WI38 (cell line): ENCODE data around the gene BRSK2.
"Not testable (repeated sequence)": the region's sequence is repeated elsewhere in the genome, so short reads cannot be mapped to it uniquely, and the experiment has no call there.

Source experiments
- H3K4me3 ChIP-seq: 2 replicates; pipeline ENCODE4 v1.5.1; 2011; ENCODE audit warnings: low read depth, mild to moderate bottlenecking, control low read depth, low read length
- TF ChIP-seq, protein P1 (sequence below): IDR thresholded peaks from 2 replicates; pipeline ENCODE4 v1.5.1; 2012; ENCODE audit warnings: low read depth, mild to moderate bottlenecking, control low read depth, low read length

The BRSK2 gene

DNA sequence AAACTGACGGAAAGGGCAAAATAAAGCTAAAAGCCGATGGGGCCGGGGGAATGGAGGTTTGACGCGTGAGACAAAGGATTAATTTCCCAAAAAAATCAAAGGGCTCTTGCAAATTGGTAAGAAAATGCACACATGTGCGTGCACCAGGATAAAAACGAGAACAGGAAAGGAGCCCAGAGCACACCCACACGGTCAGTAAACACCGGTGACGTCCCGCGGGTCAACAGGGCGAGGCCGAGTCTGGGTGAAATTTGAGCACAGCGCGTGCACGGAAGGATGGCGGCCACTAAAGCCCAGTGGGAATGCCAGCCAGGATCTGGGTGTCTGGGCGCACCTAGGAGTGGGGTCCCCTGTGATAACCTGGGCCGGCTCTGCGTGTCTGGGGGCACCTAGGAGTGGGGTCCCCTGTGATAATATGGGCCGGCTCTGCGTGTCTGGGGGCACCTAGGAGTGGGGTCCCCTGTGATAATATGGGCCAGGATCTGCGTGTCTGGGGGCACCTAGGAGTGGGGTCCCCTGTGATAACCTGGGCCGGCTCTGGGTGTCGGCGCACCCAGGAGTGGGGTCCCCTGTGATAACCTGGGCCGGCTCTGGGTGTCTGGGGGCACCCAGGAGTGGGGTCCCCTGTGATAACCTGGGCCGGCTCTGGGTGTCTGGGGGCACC, 44.4 kb downstream of the BRSK2 start:
- H3K4me3 ChIP-seq = no peak overlapping the region
- TF ChIP-seq, protein P1, sequence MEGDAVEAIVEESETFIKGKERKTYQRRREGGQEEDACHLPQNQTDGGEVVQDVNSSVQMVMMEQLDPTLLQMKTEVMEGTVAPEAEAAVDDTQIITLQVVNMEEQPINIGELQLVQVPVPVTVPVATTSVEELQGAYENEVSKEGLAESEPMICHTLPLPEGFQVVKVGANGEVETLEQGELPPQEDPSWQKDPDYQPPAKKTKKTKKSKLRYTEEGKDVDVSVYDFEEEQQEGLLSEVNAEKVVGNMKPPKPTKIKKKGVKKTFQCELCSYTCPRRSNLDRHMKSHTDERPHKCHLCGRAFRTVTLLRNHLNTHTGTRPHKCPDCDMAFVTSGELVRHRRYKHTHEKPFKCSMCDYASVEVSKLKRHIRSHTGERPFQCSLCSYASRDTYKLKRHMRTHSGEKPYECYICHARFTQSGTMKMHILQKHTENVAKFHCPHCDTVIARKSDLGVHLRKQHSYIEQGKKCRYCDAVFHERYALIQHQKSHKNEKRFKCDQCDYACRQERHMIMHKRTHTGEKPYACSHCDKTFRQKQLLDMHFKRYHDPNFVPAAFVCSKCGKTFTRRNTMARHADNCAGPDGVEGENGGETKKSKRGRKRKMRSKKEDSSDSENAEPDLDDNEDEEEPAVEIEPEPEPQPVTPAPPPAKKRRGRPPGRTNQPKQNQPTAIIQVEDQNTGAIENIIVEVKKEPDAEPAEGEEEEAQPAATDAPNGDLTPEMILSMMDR = no peak

DNA sequence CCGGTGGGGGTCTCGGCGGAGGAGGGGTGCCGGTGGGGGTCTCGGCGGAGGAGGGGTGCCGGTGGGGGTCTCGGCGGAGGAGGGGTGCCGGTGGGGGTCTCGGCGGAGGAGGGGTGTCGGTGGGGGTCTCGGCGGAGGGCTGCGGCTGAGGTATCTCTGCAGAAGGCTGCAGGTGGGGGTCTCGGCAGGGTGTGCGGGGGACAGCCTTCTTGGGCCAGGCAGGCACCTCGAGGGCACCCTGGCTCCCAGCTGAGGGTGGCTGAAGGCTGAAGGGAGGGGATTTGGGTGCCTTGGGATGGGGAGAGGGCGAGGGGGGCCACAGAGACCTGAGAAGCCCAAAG, 45.7 kb downstream of the BRSK2 start:
- H3K4me3 ChIP-seq = not testable (repeated sequence)

DNA sequence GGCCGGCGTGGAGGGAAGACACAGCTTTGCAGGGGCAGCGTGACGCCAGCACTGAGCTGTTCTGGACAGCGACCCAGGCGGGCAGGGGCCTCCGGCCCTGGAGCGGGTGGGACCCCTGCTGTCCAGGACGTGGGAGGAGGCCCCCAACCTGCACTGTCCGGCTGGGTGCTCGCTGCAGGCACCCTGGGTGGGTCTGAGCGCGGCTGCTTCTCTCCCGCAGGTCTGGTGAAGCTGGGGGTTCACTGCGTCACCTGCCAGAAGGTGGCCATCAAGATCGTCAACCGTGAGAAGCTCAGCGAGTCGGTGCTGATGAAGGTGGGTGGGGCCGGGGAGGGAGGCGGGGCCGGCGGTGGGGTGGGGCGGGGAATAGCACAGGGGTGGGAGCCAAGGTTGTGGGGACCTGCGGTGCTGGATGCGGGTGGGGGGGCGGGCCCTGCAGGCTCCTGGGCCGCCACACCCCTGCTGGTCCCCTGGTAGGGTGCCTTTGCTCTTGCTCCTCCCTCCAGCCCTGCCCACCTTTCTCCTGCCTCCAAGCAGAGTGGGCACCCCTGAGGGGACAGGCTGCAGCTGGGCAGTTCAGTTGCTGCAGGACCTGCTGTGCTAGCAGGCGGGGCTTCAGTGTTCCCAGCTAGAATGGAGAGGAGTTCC, 46.2 kb downstream of the BRSK2 start:
- no peak overlapping the region for H3K4me3 ChIP-seq
- TF ChIP-seq, protein P1 = no peak

DNA sequence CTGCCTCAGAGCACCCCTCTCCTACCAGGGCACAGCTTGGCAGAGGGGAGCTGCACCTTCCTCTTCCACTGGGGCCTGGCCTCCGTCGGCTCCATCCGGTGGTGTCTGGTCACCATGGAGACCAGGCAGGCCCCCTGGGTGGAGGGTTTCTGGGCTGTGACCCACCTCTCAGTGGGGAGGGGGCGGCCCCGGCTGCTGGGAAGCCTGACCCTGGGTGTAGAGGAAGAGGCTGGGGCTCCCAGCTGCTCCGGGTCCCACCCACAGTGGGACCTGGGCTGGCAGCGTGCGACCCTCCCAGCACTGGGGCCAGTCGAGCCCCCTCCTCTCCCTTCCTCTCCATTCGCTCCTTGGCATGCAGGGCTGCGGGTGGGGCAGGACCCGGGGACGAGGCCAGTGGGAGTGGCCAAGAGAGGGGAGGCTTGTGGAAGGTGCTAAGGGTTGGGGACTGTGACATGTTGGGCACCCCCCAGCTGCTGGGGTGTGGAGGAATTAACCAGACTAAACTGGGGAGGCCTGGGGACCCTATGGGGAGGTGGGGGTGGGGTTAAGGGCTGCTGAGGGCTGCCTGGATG, 46.8 kb downstream of the BRSK2 start:
- H3K4me3 ChIP-seq = no peak overlapping the region
- TF ChIP-seq, protein P1 = no peak

DNA sequence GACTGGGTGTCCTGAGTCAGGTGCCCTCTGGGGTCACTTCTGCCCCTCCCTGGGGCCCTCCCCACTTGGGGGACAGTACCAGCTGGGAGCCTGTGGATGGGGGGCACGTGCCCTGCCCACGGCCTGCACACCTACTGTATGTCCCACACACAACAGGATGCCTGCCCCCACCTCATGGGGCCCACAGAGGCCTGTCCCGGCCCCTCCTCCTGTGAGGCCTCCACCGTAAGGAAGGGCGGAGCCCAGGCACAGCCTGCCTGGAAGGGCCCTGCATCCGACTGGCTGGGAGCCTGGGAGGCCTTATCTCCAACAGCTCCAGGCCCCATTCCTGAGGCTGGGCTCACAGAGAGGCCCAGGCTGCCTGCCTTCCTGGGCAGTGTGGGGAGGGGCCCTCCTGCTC, 47.8 kb downstream of the BRSK2 start:
- TF ChIP-seq, protein P1 = no peak
- no peak overlapping the region for H3K4me3 ChIP-seq

DNA sequence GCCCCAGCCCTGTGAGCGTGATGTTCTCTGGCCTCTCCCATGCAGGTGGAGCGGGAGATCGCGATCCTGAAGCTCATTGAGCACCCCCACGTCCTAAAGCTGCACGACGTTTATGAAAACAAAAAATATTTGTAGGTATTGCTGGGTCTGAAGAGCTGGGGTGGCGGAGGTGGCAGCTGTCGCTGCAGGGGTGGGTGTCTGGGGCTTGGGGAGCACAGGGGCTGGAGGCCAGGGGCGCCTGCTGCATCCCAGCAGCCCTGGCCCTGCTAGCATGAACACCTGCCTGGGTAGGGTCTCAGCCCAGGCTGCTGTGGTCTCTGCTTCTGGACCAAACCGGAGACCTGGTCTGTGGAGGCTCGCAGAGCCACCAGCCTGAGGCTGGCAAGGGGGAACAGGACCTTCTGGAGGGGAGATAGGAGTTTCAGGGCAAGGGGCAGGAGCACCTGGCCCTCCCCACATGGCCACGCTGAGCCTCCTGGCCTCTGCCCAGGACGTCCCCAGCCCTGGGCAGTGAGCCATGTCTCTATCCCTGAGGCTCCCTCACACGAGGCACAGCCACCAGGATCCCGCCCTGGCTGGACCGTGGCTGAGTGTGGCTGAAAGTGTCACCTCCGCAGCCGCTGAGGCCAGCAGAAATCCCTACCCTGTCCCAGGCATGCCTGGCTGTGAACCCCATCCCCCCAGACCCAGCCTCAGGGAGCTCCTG, 48.7 kb downstream of the BRSK2 start:
- TF ChIP-seq, protein P1 = no peak
- H3K4me3 ChIP-seq = no peak overlapping the region

DNA sequence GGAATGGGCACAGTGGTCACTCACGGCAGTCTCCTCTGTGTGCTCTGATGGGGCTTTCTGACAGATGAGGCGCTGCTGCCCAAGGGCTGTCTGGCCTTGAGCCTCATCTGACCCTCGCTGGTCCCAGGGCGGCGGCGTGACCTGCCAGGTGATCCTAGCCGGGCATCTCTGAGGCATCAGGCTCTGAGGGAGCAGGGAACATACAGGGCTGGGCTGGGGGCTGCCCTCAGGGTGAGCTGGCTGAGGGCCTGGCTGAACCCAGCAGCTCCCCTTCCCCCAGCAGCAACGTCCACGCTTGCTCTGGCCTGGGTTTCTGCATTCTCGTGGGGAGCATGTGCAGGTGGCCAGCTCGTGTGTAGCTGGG, 49.2 kb downstream of the BRSK2 start:
- TF ChIP-seq, protein P1 = no peak
- H3K4me3 ChIP-seq = no peak overlapping the region
